GM18507 (cell line): ENCODE data around the gene CYP4A22.
"Not testable (repeated sequence)": the region's sequence is repeated elsewhere in the genome, so short reads cannot be mapped to it uniquely, and the experiment has no call there.

Source experiments
- DNase-seq: peaks from one replicate; pipeline ENCODE4 v3.0.0; 2011; ENCODE audit warnings: low read depth; ENCODE audit not compliant: insufficient read length; ENCODE audit errors: extremely low spot score
- FAIRE-seq: peaks from 2 replicates; lab custom pipeline; 2011; peaks lifted over from hg19 to GRCh38; lab: Jason Lieb, UNC

Gene CYP4A22

DNA sequence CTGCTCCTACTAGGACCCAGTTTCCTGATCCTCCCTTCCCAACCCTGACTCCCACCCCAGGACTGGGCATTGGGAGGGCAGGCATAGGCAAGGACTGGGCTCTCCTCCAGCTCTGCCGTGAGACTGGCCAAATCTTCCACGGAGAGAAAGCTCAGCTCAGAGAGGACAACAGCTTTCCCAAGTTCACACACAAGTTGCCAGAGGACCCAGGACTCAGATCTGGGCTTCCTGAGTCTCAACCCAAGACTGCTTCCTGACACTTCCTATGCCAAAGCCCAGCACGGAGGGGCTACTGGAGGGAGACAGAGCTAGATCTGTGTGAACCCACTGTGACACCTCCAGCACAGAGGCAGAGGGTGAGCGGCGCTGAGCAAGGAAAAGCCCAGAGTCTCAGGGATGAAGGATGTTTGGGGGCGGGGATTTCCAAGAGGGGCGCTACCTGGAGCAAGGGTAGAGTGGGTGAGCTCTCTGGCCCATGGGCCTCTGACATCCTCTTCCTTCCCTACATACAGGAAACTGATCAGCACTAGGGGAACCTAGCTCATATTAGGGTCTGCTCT lies 45.5 kb downstream of the CYP4A22 start:
- no peak for DNase-seq
- FAIRE-seq, result no peak

- FAIRE-seq, result no peak
- DNase-seq, result no peak
These were observed 46.3 kb downstream of the CYP4A22 start for GRCh38 chr1:47183308-47184089.

- FAIRE-seq, result no peak
- no peak for DNase-seq
These were observed 47.0 kb downstream of the CYP4A22 start for GRCh38 chr1:47184090-47184821.

DNA sequence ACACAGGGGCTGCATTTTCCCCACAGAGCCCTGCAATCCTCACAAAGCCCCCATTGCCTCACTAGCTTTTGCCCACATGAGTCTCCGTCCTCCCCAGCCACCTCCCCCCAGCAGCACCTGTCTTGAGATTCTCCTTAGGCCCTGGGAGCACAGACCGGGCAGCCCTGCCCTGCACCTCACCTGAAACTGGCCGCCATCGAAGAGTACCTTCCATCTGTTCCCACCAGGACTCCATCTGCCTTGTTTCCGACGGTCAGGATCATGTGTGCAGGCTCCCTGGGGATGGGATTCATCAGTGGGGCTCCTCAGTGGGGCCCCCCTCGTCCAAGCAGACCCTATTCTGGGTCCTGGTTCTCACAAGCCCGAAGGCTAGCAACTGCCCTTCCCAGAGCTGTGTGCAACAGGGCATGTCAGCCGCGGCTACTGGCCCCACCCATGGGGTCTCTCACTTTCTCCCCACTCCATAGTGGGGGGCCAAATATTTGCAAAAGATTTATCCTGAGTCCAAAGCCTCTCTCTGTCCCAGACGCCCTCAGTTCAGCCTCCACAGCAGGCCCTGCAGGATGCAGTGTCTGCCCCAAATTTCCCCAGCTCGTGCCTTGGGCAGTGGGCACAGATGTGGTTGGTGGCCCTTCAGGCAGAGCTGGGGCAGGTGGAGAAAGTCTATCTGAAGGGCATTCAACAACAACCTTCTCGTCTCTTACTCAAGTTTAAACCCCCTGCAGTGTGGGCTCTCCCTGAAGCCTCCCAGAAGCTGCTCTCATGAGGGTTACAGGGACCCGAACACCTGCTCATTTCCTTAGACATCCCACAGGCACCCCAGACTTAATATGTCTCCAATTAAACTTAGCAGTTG lies 47.8 kb downstream of the CYP4A22 start:
- DNase-seq (no peak), FAIRE-seq (no peak)

GRCh38 chr1:47186267-47187185 lies 49.3 kb downstream of the CYP4A22 start:
- DNase-seq (no peak), FAIRE-seq (no peak)

DNA sequence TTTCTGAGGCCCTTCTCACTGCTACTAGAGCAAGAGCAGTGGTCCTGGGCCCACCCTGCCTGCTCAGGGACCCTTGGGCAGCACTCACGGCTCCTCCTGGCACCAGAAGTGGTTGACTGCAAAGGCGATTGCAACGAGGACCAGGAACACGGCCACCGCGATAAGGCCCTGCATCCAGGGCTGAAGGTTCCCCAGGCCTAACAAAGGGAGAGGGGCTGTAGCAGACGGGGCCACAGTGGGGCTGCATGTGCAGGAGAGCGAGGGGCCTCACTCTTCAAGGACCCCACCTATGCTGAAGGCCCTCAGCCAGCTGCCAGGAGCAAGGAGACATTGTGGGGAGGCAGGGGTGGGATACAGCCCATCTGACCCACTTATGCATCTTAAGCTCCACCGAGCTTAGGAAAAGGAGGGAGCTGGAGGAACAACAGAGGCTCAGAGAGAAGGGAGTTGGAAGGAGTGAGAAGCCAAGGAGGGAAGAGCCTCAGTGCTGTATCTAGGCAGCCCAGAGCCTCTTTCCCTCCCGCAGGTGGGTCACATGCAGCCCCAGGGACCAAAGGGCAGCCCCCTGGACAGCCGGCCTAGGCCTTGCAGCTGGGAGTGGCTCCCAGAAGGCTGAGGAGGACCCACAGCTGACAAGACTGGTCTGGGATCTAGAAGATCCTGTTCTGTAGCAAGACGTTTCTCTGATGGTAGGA lies 50.1 kb downstream of the CYP4A22 start:
- FAIRE-seq, result no peak
- DNase-seq, result no peak

- DNase-seq (no peak), FAIRE-seq (no peak)
These were observed 50.6 kb downstream of the CYP4A22 start for GRCh38 chr1:47187926-47188250.

DNA sequence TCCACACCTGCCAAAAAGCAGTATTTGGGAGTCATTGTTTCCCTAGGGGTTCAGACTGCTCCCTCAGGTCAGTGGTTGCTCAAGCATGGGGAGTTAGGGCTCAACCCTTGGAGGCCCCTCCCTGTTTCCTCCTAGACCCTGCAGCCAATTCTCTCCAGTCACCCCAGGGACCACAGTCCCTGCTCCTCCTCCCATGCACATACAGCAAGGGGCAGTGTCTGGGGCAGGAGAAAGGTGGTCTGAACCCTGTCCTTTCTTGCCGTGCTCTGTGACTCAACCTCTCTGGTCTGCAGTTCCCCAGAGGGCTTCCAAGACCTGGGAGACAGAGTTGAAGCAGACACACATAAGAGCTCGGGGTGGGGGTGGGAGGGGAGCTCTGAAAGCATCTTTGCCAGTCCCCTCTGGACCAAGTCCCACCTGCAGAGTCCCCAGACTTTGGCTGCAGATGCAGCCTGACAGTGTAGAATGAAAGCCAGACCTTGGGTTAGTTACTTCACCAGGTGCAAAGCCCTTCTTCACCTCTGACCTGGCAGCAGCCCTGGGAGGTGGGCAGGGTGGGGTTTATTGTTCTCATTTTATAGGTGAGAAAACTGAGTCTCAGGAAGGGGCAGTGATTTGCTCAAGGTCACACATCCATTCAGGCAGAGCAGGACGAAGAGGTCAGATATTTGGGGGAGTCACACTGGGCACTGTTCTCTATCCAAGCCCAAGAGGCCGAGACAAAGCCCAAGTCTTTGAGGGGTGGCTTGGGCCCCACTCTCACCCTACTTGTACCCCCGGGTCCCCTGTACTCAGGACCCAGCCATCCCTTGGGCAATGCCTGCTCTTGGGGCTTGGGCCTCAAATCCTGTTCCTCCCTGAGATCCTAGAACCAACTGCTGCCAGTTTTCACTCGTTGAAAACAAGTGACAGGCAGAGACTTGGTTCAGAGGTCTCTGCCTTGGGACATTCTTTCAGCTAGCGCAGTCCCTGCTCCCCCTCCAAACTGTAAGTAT lies 51.8 kb downstream of the CYP4A22 start:
- DNase-seq (no peak), FAIRE-seq (no peak)

DNA sequence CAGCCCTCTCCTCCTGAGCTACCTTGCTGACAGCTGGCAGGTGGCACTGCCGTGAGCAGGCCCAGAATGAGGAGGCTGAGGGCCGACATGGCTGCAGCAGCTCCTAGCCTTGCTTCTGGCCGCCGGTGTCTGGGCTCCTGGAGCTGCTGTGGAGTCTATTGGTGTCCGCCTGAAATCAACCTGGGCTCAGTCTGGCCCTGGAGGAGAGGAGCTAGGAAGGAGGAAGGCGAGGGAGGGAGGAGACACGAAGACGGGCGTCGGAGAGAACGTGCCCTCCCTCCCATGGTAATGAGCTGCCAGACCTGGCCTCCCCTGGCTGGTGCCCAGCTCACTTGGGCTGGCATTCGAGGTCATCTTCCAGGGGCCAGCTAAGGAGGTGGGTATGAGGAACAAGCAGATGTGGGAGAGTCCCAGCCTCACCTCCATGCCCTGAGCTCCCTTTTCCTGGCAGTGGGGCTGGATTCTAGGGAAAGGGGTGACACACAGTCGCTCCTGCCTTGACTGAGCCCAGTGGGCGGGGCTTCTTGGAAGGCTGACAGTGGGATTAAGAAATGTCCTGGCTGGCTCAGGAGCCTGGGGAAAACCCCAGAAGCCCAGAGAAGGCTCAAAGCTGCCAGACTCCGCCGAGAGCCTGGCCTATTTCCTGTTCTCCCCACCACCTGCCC lies 52.7 kb downstream of the CYP4A22 start, which contains the start of gene PDZK1IP1:
PDZK1IP1 (minus strand) TSS at position 193 of the 665 bp plus-strand sequence; CDS start at position 89, 104 bp downstream.
- no peak for DNase-seq
- no peak for FAIRE-seq

DNA sequence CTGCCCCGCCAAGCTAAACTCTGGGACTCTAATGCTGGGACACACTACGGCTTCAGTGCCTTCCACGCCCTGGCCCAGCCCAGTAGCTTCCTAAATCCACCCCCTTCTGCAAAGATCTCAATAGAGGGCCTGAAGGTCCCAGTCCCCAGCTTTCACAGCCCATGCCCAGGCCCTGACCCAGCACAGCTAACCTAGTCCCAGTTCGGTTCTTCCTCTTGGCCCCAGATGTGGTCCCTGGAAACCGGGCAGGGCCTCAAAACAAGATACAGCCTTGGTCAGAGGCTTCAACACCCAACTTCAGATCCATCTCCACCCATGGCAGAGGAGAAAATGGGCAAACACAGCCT lies 53.2 kb downstream of the CYP4A22 start:
- no peak for FAIRE-seq
- no peak for DNase-seq

- DNase-seq, result no peak
- FAIRE-seq, result no peak
These were observed 53.6 kb downstream of the CYP4A22 start for GRCh38 chr1:47190857-47191256.

DNA sequence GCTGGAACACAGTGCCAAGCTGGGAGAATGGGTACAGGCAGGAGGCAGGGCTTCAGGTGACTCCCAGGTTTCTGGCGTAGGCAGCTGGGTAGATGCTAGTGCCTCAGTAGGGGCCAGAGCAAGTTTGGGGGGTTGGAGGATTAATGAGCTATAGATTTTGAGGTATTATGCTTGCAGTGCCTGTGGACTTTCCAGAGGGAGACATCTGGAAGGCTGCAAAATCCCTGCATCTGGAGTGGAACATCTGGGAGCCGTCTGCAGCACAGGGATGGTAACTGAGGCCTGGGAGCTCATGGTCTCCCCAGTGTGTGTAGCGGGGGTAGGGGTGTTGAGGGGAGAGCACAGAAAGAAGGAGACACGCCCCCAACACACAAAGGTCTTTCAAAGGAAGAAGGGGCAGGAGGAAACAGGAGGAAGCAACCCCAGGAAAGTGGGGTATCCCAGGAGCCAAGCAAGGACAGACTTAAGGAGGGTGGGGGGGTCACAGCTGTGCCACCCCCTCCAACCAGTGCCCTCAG lies 54.8 kb downstream of the CYP4A22 start:
- FAIRE-seq, result no peak
- no peak for DNase-seq

GRCh38 chr1:47192458-47193384 lies 55.5 kb downstream of the CYP4A22 start:
- FAIRE-seq, result peak; percentile 94
- DNase-seq, result peak; percentile 40

- not testable (repeated sequence) for DNase-seq
These were observed 56.3 kb downstream of the CYP4A22 start for GRCh38 chr1:47193496-47193895.

GRCh38 chr1:47194311-47194710 lies 57.1 kb downstream of the CYP4A22 start:
- FAIRE-seq (no peak), DNase-seq (no peak)

More at GRCh38 chr1:47193496-47193895, 56.3 kb downstream of the CYP4A22 start:
- FAIRE-seq, result not testable (repeated sequence)
